OCI-LY7 (cell line): ENCODE results near the gene UFSP2. TPM values are rescaled to one million over a fixed set of nuclear protein-coding genes. Genes with fewer than 3 reads are reported as not detected.

Source experiments
- BruUV-seq: library from RNA; stranded (reverse); fragments of 400-500 nt; replicated peaks from 2 replicates; lab custom pipeline; 2021; lab: Mats Ljungman, UMichigan
- CTCF ChIA-PET: fragments of 300-600 bp; sonication (Branson Sonifier 250); formaldehyde crosslinking; loops from one replicate; lab custom pipeline; 2022; ENCODE audit warnings: antibody characterized with exemption; ENCODE audit not compliant: unreplicated experiment; lab: Charles Lee
- POLR2A ChIA-PET: fragments of 300-600 bp; sonication (Branson Sonifier 250); formaldehyde crosslinking; loops from one replicate; lab custom pipeline; 2022; ENCODE audit warnings: antibody characterized with exemption; lab: Charles Lee
- DNase-seq: peaks from one replicate; pipeline ENCODE4 v3.0.0-alpha.2; 2015; ENCODE audit warnings: low spot score
- H2AFZ ChIP-seq: fragments of 200-600 bp; sonication (generic), shearing (Covaris generic); 2 replicates; pipeline ENCODE4 v1.6.1; 2014; ENCODE audit warnings: mild to moderate bottlenecking, antibody characterized with exemption, low read length, moderate library complexity
- H3K27ac ChIP-seq: fragments of 200-600 bp; sonication (generic); 2 replicates; pipeline ENCODE4 v1.5.1; 2014; ENCODE audit warnings: mixed run types, low read depth, mild to moderate bottlenecking, moderate library complexity, low read length, inconsistent platforms; ENCODE audit not compliant: poor library complexity, severe bottlenecking
- H3K36me3 ChIP-seq: fragments of 200-600 bp; sonication (generic); 2 replicates; pipeline ENCODE4 v1.6.1; 2014; ENCODE audit warnings: mild to moderate bottlenecking, antibody characterized with exemption, low read length, moderate library complexity, mixed read lengths; ENCODE audit not compliant: insufficient read depth
- H3K4me1 ChIP-seq: fragments of 200-600 bp; sonication (generic); 2 replicates; pipeline ENCODE4 v1.5.1; 2014; ENCODE audit warnings: mild to moderate bottlenecking, low read length; ENCODE audit not compliant: insufficient read depth, poor library complexity, severe bottlenecking
- H3K4me2 ChIP-seq: fragments of 200-600 bp; sonication (generic); 2 replicates; pipeline ENCODE4 v1.6.1; 2014; ENCODE audit warnings: mild to moderate bottlenecking, low read length
- H3K4me3 ChIP-seq: fragments of 200-600 bp; sonication (generic); 2 replicates; pipeline ENCODE4 v1.5.1; 2014; ENCODE audit warnings: mild to moderate bottlenecking, low read depth, low read length; ENCODE audit not compliant: poor library complexity, severe bottlenecking
- H3K79me2 ChIP-seq: fragments of 200-600 bp; sonication (generic); 2 replicates; pipeline ENCODE4 v1.6.1; 2016; ENCODE audit warnings: low read depth, mild to moderate bottlenecking, low read length, moderate library complexity, mixed read lengths; ENCODE audit not compliant: insufficient read depth
- H3K9me2 ChIP-seq: fragments of 200-600 bp; sonication (generic); 2 replicates; pipeline ENCODE4 v1.6.1; 2016; ENCODE audit warnings: mild to moderate bottlenecking, low read length, mixed read lengths; ENCODE audit not compliant: insufficient read depth
- H3K9me3 ChIP-seq: fragments of 200-600 bp; sonication (generic); 2 replicates; pipeline ENCODE4 v1.6.1; 2014; ENCODE audit warnings: mild to moderate bottlenecking, mixed run types, low read length, mixed read lengths
- H4K20me1 ChIP-seq: fragments of 200-600 bp; sonication (generic); 2 replicates; pipeline ENCODE4 v1.6.1; 2014; ENCODE audit warnings: mild to moderate bottlenecking, antibody characterized with exemption, low read length, moderate library complexity, mixed read lengths; ENCODE audit not compliant: insufficient read depth
- CTCF ChIP-seq: fragments of 200-600 bp; sonication (generic); conservative IDR thresholded peaks from 2 replicates; pipeline ENCODE4 v1.5.1; 2014; ENCODE audit warnings: mild to moderate bottlenecking, antibody characterized with exemption, low read length, moderate library complexity, mixed read lengths
- EZH2phosphoT487 ChIP-seq: fragments of 200-600 bp; sonication (generic); IDR thresholded peaks from 2 replicates; pipeline ENCODE4 v1.6.1; 2018; ENCODE audit warnings: low read depth, borderline replicate concordance, mild to moderate bottlenecking, mixed run types, antibody characterized with exemption, low read length, moderate library complexity, mixed read lengths
- intact Hi-C: fragments of 100-400 bp; cut with micrococcal nuclease; formaldehyde crosslinking; loops from one replicate; pipeline ENCODE4 v1.10.0; 2022; ENCODE audit not compliant: unreplicated experiment
- total RNA-seq, 2 experiments: library from RNA; depleted of rRNA in 1 of 2; stranded (reverse); fragments of >200 nt in 1 of 2; shearing (Covaris generic) in 1 of 2; gene quantifications; 2 replicates each; pipeline ENCODE4 v1.2.3, GENCODE V29; 2014 to 2022

Gene UFSP2
- total RNA-seq, 2 experiments from 2014 or later = 17.3 to 37.6 TPM

GRCh38 chr4:185426960-185427688 lies 1.4 kb upstream of the UFSP2 start:
- DNase-seq = no peak
- Histone ChIP-seq H3K27ac (no peak overlapping the region), H2AFZ (no peak overlapping the region), H3K4me2 (no peak overlapping the region), H3K79me2 (peaks cover 15% of the 10 kb centered on the region), H4K20me1 (no peaks in the 10 kb centered on the region), H3K4me3 (no peak overlapping the region), H3K4me1 (peaks cover 18% of the 10 kb centered on the region), H3K9me3 (no peaks in the 10 kb centered on the region), H3K9me2 (no peaks in the 10 kb centered on the region), H3K36me3 (peaks cover 4% of the 10 kb centered on the region)
- BruUV-seq = no TSS peak
- POLR2A ChIA-PET = interaction anchor here (0.6 to 4.2 kb wide), 11 partner anchors 15 to 1750 kb away, joined by 3 to 33 read pairs (median 4); partner anchors contain the start of genes ANKRD37 and LRP2BP
- CTCF ChIA-PET = no interaction called here
- no peak for TF ChIP-seq CTCF
- TF ChIP-seq EZH2phosphoT487 = no peak
- intact Hi-C loops = loop anchor here (1.0 to 5.0 kb wide), 2 partner anchors 44 to 170 kb away; partner anchors contain the start of gene CCDC110

DNA sequence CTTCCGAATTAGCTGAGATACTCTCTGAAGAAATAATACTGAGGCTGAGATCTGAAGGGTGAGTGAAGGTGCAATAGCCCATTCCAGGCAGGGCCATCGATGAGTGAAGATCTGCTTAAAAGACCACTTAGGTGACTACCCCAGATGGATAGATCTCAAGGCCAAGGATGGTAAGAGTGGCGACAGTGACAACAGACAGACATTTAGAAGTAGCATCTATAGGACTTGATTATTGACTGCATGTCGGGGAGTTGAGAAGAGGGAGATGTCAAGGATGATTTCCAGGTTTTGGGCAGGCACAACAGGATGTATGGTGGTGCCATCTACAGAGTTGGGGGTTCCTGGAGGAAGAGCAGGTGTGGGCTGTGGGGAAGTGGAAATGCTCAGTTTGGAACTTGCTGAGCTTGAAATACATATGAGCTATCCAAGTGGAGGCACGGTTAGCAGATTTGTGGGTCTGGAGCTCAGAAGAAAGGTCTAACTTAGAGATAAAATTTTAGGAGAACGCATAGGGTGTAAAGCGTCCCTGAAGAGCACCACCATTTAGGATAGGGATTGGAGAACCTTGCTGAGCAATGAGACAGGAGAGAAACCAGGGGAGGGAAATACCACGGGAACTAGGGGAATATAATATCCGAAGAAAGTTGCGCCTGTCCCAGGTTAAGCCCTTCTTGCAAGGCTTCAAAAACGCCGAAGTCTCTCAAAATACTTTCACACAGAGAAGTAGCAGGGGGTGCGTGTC lies 688 bp downstream of the UFSP2 start:
- peak overlapping the region; percentile 54 for H3K27ac ChIP-seq
- peak overlapping the region; percentile 96 for H2AFZ ChIP-seq

More for the DNA sequence above, 688 bp downstream of the UFSP2 start:
- Histone ChIP-seq H3K36me3 (peaks cover 23% of the 10 kb centered on the region), H3K4me2 (peak overlapping the region; percentile 99), H3K9me3 (no peaks in the 10 kb centered on the region), H3K79me2 (peaks cover 15% of the 10 kb centered on the region), H3K9me2 (no peaks in the 10 kb centered on the region), H3K4me3 (peak overlapping the region; percentile 88), H3K4me1 (peaks cover 18% of the 10 kb centered on the region), H4K20me1 (no peaks in the 10 kb centered on the region)
- TSS peak; percentile 73 for BruUV-seq
- TF ChIP-seq CTCF = no peak
- no peak for TF ChIP-seq EZH2phosphoT487
- peak; percentile 26 for DNase-seq
- intact Hi-C loops = loop anchor here (5.0 kb wide), 1 partner anchor 172 kb away; no protein-coding TSS in a partner anchor
- POLR2A ChIA-PET = interaction anchor here (0.6 to 4.2 kb wide), 19 partner anchors 9 to 766 kb away, joined by 3 to 33 read pairs (median 4); partner anchors contain the start of genes ANKRD37, LRP2BP and SNX25
- CTCF ChIA-PET = no interaction called here
